ENCODE results near the gene STIL.
A peak's percentile ranks its signal among the peaks of the same experiment; 100 is the strongest.
"Not testable (repeated sequence)": the region's sequence is repeated elsewhere in the genome, so short reads cannot be mapped to it uniquely, and the experiment has no call there.

The STIL gene

DNA sequence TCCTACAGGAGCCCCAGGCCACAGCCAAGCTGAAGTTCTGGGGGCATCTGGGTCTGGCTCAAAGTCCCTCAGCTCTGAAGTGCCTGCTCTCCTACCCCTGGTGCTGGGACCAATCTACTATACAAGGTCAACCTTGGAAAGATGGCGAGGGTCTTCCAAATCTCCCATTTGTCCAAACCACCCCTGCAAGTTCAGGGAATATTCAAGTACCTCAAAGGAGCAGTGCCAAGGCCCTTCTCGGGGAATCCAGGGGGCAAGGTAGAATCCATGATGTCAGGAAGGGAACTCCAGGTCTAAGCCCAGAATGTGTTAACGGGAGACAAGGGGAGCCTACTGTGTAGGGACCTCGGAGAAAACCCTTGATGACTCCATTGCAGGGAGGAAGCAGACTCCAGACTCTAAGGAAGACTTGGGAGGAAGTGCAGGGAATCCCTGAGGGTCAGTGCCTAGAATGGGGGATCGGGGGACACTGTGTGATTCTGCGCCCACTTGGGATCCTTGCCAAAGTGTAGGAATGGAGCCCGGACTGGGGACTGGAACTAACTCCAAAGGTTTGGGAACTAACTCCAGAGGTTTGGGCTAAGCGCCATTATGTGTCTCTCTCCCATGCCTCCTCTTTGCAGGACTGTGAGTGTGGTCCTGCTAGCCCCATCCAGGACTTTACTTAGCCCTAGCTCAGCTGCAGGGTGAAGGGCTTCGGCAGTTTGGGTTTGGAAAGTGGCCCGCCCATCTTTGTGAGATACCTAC lies 90.6 kb downstream of the STIL start:
- DNase-seq: no peak

DNA sequence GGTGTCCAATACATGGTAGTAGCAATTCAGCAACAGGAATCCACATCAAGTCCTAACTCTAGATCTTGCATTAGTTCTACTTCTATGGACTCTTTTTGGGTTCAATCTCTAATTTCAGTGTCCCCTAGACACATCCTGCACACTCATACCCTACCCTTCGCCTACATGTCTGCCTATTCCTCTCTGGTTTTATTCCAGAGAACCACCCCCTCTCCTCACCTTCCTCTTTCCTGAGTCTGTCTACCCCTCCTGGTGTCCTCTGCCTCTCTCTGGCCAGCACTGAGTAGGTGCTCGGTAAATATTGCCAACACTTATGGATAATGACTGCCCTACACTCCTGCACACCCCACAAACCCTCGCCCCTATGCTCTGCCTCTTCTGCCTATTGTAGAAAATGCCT lies 91.5 kb downstream of the STIL start:
- DNase-seq: no peak

DNA sequence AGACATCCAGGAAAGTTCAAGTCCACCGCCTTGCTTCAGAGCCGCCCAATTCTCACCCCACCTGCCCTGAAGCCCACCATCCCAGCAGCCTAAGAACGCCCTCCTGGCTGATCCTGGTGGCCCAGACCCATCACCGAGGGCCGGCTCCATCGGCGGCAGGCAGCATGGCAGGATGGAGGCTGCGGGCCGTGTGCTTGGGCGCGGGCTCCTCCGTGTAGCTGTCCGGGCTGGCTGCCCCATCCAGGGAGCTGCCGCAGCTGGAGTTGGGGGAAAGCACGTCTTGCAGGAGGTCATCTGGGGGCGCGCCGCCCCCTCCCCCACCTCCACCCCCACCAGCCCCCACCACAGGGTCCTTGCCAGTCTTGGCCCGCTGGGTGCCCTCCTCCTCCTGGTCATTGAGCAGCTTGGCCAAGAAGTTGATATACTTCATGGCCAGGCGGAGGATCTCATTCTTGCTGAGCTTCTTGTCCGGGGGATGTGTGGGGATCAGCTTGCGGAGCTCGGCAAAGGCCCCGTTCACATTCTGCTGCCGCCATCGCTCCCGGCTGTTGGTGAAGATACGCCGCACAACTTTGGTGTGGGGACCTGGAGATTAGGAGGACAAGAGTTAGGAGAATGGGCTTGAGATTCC lies 94.2 kb downstream of the STIL start:
- no peak for DNase-seq

DNA sequence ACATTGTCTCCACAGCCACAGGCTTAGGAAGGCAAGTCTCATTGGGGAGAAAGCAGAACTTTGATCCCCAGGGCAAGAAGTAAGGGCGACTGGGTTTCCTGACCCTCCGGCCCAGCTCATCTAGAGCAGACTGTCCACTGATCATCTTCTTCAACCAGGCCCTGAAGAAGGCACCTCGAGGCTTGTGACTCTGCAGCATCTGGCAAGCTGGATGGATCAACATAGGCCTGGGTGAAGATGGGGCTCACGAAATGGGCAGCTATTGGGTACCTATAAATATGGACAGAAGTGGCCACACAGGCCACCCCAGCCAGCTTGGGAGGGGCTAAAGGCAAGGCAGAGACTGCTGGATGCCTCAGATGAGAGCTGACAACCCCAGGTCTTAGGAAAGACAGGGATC lies 94.9 kb downstream of the STIL start:
- DNase-seq: no peak

DNA sequence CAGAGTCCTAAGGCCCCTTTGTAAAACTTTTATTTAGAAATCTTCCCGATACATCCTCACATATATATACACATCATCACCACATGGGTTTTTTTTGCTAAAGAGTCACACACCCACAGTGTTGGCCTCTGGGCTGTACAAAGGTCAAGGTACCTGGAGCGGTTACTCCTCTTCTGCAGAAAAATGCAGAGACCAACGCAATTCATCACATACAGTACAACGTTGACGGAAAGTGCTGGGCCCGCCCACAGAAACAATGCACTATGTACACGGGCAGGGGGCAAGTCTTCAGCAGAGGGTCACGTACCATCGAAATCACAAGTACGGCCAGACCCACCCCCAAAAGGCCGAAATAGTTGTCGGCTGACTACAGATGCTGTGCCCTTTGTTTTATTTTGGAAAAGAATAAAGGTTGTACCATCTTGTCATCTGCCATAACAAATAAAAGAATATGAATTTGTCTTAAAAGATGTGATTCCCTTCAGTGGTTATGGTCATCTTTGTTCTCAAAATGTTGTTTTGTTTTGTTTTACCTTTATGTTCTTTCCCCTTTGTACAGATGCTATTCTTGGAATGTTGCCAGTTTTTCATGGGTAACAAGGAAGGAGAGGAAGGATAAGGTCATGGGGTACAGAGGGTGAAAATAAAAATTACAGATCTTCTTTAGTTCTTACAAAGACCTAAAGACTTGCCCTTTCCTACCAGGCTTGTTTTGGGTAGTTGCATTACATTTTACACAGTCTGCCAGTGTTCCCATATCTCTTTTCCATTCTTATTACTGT lies 97.5 kb downstream of the STIL start:
- no peak for DNase-seq

DNA sequence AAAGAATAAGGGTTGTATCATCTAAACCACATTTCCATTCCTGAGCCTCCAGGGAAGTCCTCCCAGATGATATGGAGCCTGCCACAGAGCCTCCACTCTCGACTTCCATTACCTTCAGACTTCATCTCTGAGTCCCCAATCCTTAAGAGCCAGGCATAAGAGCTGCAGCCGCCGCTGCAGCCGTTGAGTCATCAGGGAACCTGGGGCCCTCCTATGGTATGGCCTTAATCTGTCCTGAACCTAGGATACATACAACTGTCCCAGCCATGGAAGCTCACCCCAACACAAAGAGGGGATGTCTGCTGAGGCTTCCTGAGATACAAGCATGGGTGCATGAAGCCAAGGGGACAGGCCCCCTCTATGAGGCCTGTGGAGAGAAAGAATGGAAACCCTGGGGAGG lies 98.2 kb downstream of the STIL start:
- no peak for DNase-seq

DNA sequence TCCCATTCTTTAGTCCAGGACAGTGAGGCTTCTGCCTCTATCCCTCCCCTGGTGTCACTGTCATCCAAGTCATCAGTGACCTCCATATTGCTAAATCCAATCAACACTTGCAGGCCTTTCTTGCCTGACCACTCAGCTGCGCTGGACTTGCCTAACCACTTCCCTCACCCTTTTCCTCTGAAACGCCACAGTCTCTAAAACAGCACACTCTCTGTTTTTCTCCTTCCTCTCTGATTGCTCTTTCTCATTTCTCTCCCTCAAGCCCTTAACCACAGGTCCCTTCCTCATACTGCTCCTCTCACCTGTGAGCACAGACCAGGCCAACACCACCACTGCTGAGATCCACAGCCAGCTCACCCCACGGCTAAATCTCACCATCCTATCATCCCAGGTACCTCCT lies 99.4 kb downstream of the STIL start:
- DNase-seq: no peak

DNA sequence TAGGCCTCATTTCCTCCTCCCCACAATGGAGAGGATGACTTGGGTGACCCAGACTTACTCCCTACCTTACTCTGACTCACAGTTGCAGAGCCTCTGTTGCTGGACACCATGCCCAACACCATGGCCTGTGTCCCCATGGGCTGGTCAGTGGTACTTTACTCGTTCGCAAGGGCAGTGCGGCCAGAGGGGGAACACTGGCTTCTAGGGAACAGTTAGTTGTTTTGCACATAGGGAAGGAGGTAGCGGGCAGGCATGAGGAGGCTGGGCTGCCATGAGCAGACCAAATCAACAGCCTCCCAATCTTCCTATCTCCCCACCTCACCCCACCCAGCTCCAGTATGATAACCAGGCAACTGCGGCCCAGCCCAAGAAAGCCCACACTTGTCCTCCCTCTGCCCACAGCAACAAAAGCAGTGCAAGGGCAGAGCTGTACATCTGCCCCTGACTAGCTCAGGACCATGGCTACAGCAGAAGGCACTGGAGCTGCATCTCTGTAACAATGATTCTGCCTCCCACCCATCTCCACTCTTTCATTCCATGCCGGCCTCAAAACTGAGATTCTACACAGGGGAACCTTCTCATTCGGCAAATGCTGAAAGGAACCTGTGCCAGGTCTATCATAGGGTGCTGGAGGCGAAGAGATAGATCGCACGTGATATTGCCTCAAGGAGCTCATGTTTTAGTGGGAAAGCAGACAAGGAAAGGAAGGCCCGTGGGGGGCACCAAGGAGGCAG lies 100.5 kb downstream of the STIL start:
- no peak for DNase-seq

DNA sequence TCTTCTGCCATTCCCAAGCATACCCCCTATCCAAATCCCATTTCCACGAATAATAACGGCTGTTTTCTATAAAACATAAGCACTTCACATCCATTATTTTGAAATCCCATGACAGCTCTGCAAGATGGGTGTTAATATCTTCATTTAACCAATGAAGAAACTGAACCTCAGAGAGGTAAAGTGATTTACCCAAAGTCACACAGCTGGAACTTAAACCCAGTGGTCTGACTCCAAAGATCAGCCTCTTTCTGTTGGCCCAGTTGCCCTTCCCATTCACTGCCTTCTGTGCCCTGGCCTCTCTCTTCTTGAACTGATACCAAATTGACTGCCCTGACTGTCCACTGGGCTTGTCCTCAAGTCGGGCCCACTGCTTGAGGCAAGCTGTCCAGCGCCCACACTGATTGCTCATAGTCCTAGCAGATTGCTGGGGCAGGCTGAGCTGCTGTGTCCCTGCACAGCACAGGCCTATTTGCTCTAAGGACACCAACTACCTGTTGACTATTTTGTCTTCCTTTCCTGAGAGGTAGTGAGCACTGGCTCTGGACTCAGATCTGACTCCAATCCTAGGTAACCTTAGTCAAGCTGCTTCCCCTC lies 101.2 kb downstream of the STIL start:
- no peak for DNase-seq

DNA sequence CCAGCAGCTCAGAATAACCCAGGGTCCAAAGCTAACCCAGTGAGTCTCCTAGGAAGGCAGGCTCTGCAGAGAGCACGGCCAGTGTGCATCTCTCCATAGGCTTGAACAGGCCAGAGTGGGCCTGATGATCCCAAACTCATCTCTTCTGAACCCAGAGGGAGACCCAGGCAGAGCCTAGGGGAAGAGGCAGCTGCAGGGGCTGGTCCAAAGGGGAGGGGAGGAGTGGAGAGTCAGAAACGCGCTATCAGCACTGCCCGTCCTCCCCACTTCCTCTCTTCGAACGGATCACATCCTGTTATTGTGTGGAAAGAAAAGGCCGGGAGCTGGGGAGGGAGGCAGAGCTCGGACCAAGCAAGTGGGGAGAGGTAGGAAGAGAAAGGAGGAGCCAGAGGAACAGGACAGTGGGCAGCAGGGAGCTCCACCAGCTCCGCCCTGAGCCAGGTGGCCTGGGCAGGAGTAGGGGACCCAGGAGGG lies 102.1 kb downstream of the STIL start:
- peak in 6 of 58 donors; percentile 7 to 46 (median 18) for DNase-seq

DNA sequence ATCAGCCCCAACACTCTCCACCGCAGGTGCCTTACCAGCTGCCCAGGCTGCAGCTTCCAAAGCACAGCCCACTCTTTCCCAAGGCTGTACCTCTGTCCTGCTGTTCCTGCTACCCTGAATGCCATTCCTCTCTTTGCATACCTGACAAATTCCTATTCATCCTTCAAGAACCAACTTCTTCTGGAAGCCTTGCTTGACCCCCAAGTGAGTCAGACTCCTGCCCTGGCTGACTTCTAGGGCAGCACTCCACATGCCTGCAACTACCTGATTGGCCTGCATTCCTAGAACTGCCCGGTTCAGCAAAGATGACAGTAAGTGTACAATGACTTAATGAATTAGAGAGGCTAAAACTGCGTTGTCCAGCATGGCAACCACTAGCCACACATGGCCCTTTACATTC lies 103.3 kb downstream of the STIL start:
- DNase-seq: no peak

DNA sequence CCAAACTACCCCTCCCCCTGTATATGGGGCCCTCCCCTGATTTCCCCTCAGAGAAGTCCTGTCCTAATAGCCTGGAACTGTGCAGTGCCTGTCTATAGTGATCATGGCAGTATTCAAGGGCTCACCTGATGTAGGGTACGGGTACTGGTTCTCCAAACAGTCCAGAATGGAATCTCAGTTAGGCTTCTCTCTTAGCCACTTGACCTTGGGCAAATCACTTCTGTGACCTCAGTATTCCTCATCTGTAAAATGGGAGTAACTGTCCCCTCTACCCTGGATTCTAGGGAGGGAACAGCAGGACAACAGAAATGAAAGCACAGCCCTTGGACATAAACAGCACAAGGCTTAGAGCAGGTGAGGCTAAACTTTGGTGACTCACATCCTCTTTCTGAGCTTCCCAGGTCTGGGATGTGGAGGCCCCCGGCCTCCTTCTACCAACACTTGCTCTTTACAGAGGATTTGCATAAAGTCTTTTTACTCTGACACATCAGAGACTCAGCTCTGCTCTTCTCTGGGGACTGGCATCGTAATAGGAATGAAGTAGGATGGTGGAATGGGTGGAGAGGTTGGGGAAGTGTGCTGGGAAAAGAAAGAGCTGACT lies 104.1 kb downstream of the STIL start:
- DNase-seq: no peak

DNA sequence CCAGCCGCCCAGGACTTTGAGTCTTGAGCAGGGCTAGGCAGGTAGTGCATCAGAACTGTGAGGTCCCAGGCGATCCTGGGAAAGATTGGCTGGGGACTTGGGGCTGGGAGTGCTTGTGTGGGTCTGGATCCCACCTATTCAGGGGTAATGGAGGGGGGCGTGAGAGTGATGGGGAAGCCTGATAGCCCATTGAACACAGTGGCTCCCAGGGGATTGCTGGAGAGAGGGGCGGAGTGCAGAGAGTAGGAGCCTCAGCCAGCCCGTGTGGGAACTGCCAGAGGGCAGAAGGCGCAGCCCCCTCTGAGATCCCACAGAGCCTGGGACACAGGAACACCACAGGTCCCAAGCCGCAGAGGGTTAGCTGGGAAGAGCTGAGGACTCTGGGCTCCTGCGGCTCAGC lies 104.9 kb downstream of the STIL start:
- DNase-seq: no peak

DNA sequence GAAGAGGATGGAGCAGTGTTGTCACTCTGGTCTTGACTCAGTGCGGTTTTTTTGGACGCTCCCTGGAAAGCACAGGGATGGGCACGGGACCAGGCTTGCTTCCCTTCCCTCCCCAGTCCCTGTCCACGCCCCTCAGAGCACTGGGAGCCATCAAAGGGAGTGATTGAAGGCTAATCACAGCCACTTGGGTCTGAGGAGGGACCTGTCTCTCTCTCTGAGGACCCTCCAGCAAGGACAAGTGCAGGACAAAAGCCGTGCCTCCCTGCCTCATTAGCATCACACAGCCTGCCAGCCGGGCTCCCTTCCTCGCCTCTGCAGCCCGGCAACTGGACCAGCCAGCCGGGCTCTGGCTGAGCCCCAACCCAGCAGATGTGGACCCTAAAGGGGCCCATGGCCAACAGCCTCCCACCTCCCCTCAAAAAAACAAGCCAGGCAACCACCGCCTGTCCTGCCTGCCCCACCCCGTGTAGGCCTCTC lies 105.5 kb downstream of the STIL start:
- no peak for DNase-seq

DNA sequence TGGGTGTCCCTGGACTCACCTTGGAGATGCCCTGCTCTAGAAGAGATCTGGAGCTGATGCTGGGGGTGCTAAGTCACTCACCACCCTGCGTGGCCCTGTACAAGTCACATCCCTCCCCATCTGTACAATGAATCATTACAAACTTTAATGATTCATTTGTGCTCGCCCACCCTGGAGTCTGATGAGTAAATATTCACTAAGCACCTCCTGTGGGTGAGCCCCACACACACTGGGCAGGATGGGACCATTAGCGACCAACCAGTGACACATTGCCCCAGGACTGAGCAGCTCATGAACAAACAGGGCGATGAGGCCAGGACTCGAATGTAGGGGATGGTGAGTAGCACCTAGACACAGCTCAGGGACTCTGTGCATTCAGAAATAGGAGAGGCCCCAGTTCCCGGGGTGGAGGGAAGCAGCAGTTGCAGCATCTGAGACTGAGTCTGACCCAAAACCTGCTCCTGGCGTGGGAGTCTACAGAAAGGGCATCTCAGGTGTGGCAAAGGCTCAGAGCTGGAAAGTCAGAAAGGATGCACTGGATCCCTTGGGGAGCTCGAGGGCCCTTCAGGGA lies 106.1 kb downstream of the STIL start:
- DNase-seq: no peak

DNA sequence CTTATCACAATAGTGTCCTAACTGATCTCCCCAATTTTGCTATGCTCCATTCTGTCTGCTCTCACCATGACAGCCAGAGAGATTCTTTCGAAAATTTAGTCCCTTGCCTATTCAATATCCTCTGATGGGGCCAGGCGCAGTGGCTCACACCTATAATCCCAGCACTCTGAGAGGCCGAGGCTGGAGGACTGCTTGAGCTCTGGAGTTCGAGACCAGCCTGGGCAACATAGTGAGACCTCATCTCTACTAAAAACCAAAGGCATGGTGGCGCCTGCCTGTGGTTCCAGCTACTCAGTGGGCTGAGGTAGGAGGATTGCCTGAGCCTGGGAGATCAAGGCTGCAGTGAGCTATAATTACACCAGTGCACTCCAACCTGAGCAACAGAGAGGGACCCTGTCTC lies 108.0 kb downstream of the STIL start:
- no peak for DNase-seq

DNA sequence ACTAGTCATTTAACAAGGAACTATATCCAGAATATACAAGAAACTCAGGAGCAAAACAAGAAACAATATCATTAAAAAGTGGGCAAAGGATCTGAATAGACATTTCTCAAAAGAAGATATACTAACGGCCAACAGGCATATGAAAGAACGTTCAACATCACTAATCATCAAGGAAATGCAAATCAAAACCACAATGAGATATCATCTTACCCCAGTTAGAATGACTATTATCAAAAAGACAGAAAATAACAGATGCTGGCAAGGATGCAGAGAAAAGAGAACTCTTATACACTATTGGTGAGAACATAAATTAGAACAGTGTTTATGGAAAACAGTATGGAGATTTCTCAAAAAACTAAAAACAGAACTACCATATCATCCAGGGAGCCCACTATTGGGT lies 110.4 kb downstream of the STIL start:
- not testable (repeated sequence) for DNase-seq

DNA sequence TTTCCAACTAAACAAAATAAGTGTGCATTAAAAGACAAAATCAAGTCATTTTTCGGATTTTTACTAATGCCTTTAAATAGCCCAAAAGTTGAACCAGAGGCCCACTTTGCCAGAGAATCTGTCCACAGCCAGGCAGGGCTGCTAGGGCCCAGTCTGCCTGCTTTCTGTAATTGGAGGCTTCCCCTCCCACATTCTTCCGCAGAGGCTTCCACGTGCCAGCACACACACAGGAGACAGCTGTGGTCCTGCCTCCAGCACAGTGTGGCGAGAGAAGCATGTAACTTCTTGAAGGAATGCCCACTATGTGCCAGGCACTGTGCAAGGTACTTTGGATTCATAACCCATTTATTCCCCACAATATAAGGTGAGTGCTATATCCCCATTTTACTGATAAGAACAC lies 112.8 kb downstream of the STIL start:
- no peak for DNase-seq

Data from anterior cingulate cortex (tissue), 58 donors.